SK-N-SH treated with all-trans-retinoic acid at 6 μM for 48 hours (cell line): ENCODE measurements around the gene ELMO1.

Experiments
- ATAC-seq: fragments of 200-7000 bp; cut with Tn5 transposase; 3 replicates; pipeline ENCODE4 v1.9.1; 2020; ENCODE audit warnings: mild to moderate bottlenecking, moderate library complexity
- ARNTL ChIP-seq: fragments of 450-650 bp; formaldehyde crosslinking; IDR thresholded peaks from 2 replicates; pipeline ENCODE4 v1.5.0; 2020; ENCODE audit warnings: low read depth, mild to moderate bottlenecking, moderate library complexity, borderline replicate concordance
- BACH2 ChIP-seq: fragments of 250-450 bp; sonication (Bioruptor Pico); IDR thresholded peaks from 2 replicates; pipeline ENCODE4 v1.9.0; 2021; ENCODE audit warnings: mild to moderate bottlenecking, borderline replicate concordance
- CREB5 ChIP-seq: fragments of 250-450 bp; sonication (Bioruptor Pico); IDR thresholded peaks from 2 replicates; pipeline ENCODE4 v1.5.1; 2020; ENCODE audit warnings: low read depth, mild to moderate bottlenecking, moderate library complexity
- CSDC2 ChIP-seq: fragments of 250-450 bp; sonication (Bioruptor Pico); IDR thresholded peaks from 2 replicates; pipeline ENCODE4 v1.5.0; 2020; ENCODE audit warnings: mild to moderate bottlenecking, moderate library complexity
- CSRNP3 ChIP-seq: fragments of 250-450 bp; sonication (Bioruptor Pico); IDR thresholded peaks from 2 replicates; pipeline ENCODE4 v1.5.1; 2021; ENCODE audit warnings: mild to moderate bottlenecking, moderate library complexity
- ESRRG ChIP-seq: fragments of 250-450 bp; sonication (Bioruptor Pico); IDR thresholded peaks from 2 replicates; pipeline ENCODE4 v1.6.1; 2021; ENCODE audit warnings: mild to moderate bottlenecking
- GLIS3 ChIP-seq: fragments of 250-450 bp; sonication (Bioruptor Pico); IDR thresholded peaks from 2 replicates; pipeline ENCODE4 v1.5.0; 2020; ENCODE audit warnings: mild to moderate bottlenecking, moderate library complexity
- ISL1 ChIP-seq: fragments of 250-450 bp; sonication (Bioruptor Pico); IDR thresholded peaks from 2 replicates; pipeline ENCODE4 v2.1.2; 2022; ENCODE audit warnings: mild to moderate bottlenecking, moderate library complexity
- OSR1 ChIP-seq: fragments of 250-450 bp; sonication (Bioruptor Pico); IDR thresholded peaks from 2 replicates; pipeline ENCODE4 v1.8.0; 2022; ENCODE audit warnings: moderate library complexity, mild to moderate bottlenecking, inconsistent platforms
- PATZ1 ChIP-seq: fragments of 250-450 bp; sonication (Bioruptor Pico); IDR thresholded peaks from 2 replicates; pipeline ENCODE4 v1.8.0; 2020; ENCODE audit warnings: mild to moderate bottlenecking, moderate library complexity, borderline replicate concordance
- POU6F1 ChIP-seq: fragments of 250-450 bp; sonication (Bioruptor Pico); IDR thresholded peaks from 2 replicates; pipeline ENCODE4 v1.8.0; 2021; ENCODE audit warnings: low read depth, mild to moderate bottlenecking, moderate library complexity, borderline replicate concordance
- RARB ChIP-seq: fragments of 250-450 bp; sonication (Bioruptor Pico); IDR thresholded peaks from 2 replicates; pipeline ENCODE4 v1.8.0; 2021; ENCODE audit warnings: mild to moderate bottlenecking, moderate library complexity
- SNAI2 ChIP-seq: fragments of 250-450 bp; sonication (Bioruptor Pico); IDR thresholded peaks from 2 replicates; pipeline ENCODE4 v1.5.0; 2020; ENCODE audit warnings: mild to moderate bottlenecking, moderate library complexity
- TCF4 ChIP-seq: fragments of 250-450 bp; sonication (Bioruptor Pico); IDR thresholded peaks from 2 replicates; pipeline ENCODE4 v1.8.0; 2021; ENCODE audit warnings: mild to moderate bottlenecking, moderate library complexity, borderline replicate concordance
- TOX ChIP-seq: fragments of 250-450 bp; sonication (Bioruptor Pico); IDR thresholded peaks from 2 replicates; pipeline ENCODE4 v1.8.0; 2021; ENCODE audit warnings: mild to moderate bottlenecking, moderate library complexity, borderline replicate concordance
- TSHZ2 ChIP-seq: fragments of 250-450 bp; sonication (Bioruptor Pico); IDR thresholded peaks from 2 replicates; pipeline ENCODE4 v1.5.0; 2020; ENCODE audit warnings: mild to moderate bottlenecking, moderate library complexity
- ZC3H10 ChIP-seq: fragments of 250-450 bp; sonication (Bioruptor Pico); IDR thresholded peaks from 2 replicates; pipeline ENCODE4 v1.5.1; 2021; ENCODE audit warnings: mild to moderate bottlenecking, moderate library complexity
- ZFP3 ChIP-seq: fragments of 250-450 bp; sonication (Bioruptor Pico); IDR thresholded peaks from 2 replicates; pipeline ENCODE4 v1.5.0; 2020; ENCODE audit warnings: mild to moderate bottlenecking, moderate library complexity
- ZFP30 ChIP-seq: fragments of 450-650 bp; formaldehyde crosslinking; IDR thresholded peaks from 2 replicates; pipeline ENCODE4 v1.5.0; 2022; ENCODE audit warnings: mild to moderate bottlenecking, moderate library complexity
- ZNF565 ChIP-seq: fragments of 450-650 bp; formaldehyde crosslinking; conservative IDR thresholded peaks from 2 replicates; pipeline ENCODE4 v1.5.0; 2020; ENCODE audit warnings: low read depth, mild to moderate bottlenecking, moderate library complexity
- ZNF70 ChIP-seq: fragments of 450-650 bp; formaldehyde crosslinking; IDR thresholded peaks from 2 replicates; pipeline ENCODE4 v1.5.0; 2020; ENCODE audit warnings: mild to moderate bottlenecking, moderate library complexity
- ZNF8 ChIP-seq: fragments of 450-650 bp; formaldehyde crosslinking; IDR thresholded peaks from 2 replicates; pipeline ENCODE4 v1.5.0; 2020; ENCODE audit warnings: mild to moderate bottlenecking, moderate library complexity

The ELMO1 gene

GRCh38 chr7:36965625-36966024 lies 483.0 kb downstream of the ELMO1 start (continued):
- TF ChIP-seq TSHZ2 (CRISPR knock-in tag) (no peak), OSR1 (no peak)

- TF ChIP-seq PATZ1 (CRISPR knock-in tag) (no peak), CREB5 (no peak), ZC3H10 (no peak), ZNF565 (no peak), POU6F1 (CRISPR knock-in tag) (no peak), ESRRG (CRISPR knock-in tag) (no peak), RARB (CRISPR knock-in tag) (no peak), TCF4 (CRISPR knock-in tag) (no peak), SNAI2 (CRISPR knock-in tag) (no peak), CSDC2 (CRISPR knock-in tag) (no peak)
- ATAC-seq = no peak
Observed at GRCh38 chr7:36964297-36964696, 484.4 kb downstream of the ELMO1 start.

- no peak for ATAC-seq
- TF ChIP-seq PATZ1 (CRISPR knock-in tag) = no peak
- TF ChIP-seq ESRRG (CRISPR knock-in tag) = no peak
- TF ChIP-seq ZFP3 = no peak
- no peak for TF ChIP-seq CSRNP3 (CRISPR knock-in tag)
- TF ChIP-seq ZFP30 = no peak
- no peak for TF ChIP-seq ZNF8 (CRISPR knock-in tag)
- no peak for TF ChIP-seq GLIS3
- TF ChIP-seq ZNF70 (CRISPR knock-in tag) = no peak
- TF ChIP-seq, all 23 proteins: peak for 0
Observed at GRCh38 chr7:36962367-36962766, 486.3 kb downstream of the ELMO1 start.

- ATAC-seq = no peak
Observed at GRCh38 chr7:36961693-36962092, 487.0 kb downstream of the ELMO1 start.

More at GRCh38 chr7:36961693-36962092, 487.0 kb downstream of the ELMO1 start:
- TF ChIP-seq BACH2 (CRISPR knock-in tag) (peak; percentile 15; the same call in 1 of the 2 replicates), ZNF70 (CRISPR knock-in tag) (no peak), TOX (CRISPR knock-in tag) (no peak), CREB5 (no peak), ARNTL (CRISPR knock-in tag) (no peak), RARB (CRISPR knock-in tag) (no peak), SNAI2 (CRISPR knock-in tag) (no peak), ZFP30 (no peak), OSR1 (no peak), ISL1 (peak; percentile 33; the same call in 1 of the 2 replicates), ZNF565 (no peak)
